ENCODE data around the gene SCAPER. TPM values are rescaled to one million over a fixed set of nuclear protein-coding genes. Genes with fewer than 3 reads are reported as not detected.
A peak's percentile ranks its signal among the peaks of the same experiment; 100 is the strongest.
"Not testable (repeated sequence)": the region's sequence is repeated elsewhere in the genome, so short reads cannot be mapped to it uniquely, and the experiment has no call there.

The SCAPER gene
- total and polyA plus RNA-seq, 8 donors: 4.9 to 136 (median 18.2) TPM

DNA sequence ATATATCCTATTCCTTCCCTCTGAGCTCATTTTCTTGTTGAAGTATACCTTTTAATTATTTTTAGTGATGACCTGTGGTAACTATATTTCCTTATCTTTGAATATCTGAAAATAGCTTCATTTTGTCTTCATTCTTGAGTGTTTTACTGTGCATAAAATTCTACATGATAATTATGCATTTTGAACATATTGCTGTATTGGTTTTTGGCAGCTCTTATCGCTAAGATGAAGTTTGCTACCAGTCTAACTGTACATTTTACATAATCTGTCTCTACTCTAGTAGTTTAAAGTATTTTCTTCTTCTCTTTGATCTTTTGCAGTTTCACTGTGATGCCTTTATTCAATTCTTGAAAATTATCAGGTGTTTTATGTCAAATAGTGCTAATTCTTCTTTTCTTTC, 379.0 kb downstream of the SCAPER start:
- Histone ChIP-seq H3K4me3 (no peak overlapping the region), H3K27ac (no peak overlapping the region), H3K36me3 (no peaks in the 10 kb centered on the region), H3K27me3 (no peaks in the 10 kb centered on the region), H3K9me3 (no peaks in the 10 kb centered on the region), H3K4me1 (no peaks in the 10 kb centered on the region)
- DNase-seq: no peak
- intact Hi-C loops (cut with DNase I; ENCODE audit: low total_unique reads): no loop called here
- WGBS, 5 donors: 88 to 98% (median 96%) methylated on average over 1 of the region's 1 CpG
- TF ChIP-seq EP300 (IDR thresholded peaks at IDR 0.05) (no peak), POLR2AphosphoS5 (IDR thresholded peaks at IDR 0.05) (no peak), POLR2A (IDR thresholded peaks at IDR 0.05) (no peak)
- TF ChIP-seq, protein P1, sequence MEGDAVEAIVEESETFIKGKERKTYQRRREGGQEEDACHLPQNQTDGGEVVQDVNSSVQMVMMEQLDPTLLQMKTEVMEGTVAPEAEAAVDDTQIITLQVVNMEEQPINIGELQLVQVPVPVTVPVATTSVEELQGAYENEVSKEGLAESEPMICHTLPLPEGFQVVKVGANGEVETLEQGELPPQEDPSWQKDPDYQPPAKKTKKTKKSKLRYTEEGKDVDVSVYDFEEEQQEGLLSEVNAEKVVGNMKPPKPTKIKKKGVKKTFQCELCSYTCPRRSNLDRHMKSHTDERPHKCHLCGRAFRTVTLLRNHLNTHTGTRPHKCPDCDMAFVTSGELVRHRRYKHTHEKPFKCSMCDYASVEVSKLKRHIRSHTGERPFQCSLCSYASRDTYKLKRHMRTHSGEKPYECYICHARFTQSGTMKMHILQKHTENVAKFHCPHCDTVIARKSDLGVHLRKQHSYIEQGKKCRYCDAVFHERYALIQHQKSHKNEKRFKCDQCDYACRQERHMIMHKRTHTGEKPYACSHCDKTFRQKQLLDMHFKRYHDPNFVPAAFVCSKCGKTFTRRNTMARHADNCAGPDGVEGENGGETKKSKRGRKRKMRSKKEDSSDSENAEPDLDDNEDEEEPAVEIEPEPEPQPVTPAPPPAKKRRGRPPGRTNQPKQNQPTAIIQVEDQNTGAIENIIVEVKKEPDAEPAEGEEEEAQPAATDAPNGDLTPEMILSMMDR (IDR thresholded peaks at IDR 0.05): no peak

DNA sequence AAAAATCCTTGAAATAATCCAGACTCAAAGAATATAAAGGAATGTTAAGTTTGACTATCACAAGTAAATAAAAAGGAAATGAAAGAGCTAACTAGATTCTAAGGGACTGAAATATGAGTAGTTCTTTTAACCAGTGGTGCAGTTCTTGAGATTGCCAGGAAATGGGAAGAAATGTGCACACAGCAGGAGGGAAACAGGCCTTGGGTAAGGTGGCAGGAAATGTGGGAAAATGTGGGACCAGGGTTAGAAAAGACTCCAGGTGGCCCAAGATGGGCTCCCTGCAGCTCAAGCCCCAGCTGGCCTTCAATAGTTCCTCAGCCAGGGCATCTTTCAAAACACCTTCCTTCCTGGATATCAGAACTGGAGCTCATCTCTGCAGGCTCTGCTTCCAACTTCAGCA, 387.2 kb downstream of the SCAPER start:
- H3K4me1 ChIP-seq: no peaks in the 10 kb centered on the region
- no peak for DNase-seq
- intact Hi-C loops (cut with DNase I; ENCODE audit: low total_unique reads): no loop called here
- H3K36me3 ChIP-seq: no peaks in the 10 kb centered on the region
- TF ChIP-seq POLR2A (IDR thresholded peaks at IDR 0.05): no peak
- TF ChIP-seq EP300 (IDR thresholded peaks at IDR 0.05): no peak
- TF ChIP-seq, protein P1 (IDR thresholded peaks at IDR 0.05): no peak
- no peak for TF ChIP-seq POLR2AphosphoS5 (IDR thresholded peaks at IDR 0.05)
- H3K27ac ChIP-seq: no peak overlapping the region
- no peaks in the 10 kb centered on the region for H3K9me3 ChIP-seq
- H3K4me3 ChIP-seq: no peak overlapping the region
- no peaks in the 10 kb centered on the region for H3K27me3 ChIP-seq

DNA sequence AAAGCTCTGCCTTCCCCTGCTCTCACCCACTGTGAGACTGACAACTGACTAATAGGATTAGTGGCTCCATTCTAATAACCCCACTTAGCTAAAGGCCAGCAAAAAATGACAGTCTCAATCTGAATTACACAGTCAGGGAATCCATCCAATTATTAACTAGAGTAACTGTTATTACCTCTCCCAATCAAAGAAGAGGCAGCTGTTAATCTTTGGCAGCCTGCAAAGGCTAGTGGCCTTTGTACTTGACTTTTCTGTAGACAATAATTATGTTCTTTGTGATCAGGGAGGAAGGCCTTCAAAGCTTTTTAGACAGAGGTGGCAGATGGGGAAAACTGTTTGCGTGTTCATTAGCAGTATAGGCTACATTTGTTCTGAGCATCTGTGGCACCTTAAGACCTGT, 390.9 kb downstream of the SCAPER start:
- Histone ChIP-seq H3K4me3 (no peak overlapping the region), H3K36me3 (no peaks in the 10 kb centered on the region), H3K9me3 (no peaks in the 10 kb centered on the region), H3K27me3 (no peaks in the 10 kb centered on the region), H3K27ac (no peak overlapping the region), H3K4me1 (no peaks in the 10 kb centered on the region)
- peak in 1 of 2 donors; percentile 21 for DNase-seq
- 30 to 63% (median 58%) methylated on average over 1 of the region's 1 CpG for WGBS, 5 donors
- intact Hi-C loops (cut with DNase I; ENCODE audit: low total_unique reads): no loop called here
- TF ChIP-seq, protein P1 (IDR thresholded peaks at IDR 0.05): no peak
- TF ChIP-seq POLR2A (IDR thresholded peaks at IDR 0.05) (no peak), POLR2AphosphoS5 (IDR thresholded peaks at IDR 0.05) (no peak), EP300 (IDR thresholded peaks at IDR 0.05) (no peak)

DNA sequence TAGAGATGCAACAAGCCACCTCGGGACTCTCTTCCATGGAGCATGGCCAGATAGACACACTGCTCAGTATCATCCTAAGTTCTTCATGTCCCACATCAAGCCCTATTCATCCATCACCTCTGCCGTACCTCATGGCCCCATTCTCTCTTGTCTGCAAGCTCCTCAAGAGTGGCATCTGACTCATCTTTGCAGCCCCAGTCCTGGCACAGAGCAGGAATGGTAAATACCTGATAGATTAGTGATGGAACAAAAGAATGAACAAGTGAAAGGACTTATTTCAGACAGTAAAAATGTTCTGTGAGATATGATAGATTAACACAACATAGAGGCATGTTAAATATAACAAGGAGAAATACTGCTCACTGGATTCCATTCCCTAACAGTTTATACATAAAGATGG, 392.2 kb downstream of the SCAPER start:
- Histone ChIP-seq H3K4me3 (no peak overlapping the region), H3K9me3 (no peaks in the 10 kb centered on the region), H3K4me1 (no peaks in the 10 kb centered on the region), H3K36me3 (no peaks in the 10 kb centered on the region), H3K27me3 (no peaks in the 10 kb centered on the region), H3K27ac (no peak overlapping the region)
- WGBS, 5 donors: 77 to 95% (median 93%) methylated on average over 2 of the region's 2 CpGs
- TF ChIP-seq POLR2A (IDR thresholded peaks at IDR 0.05) (no peak), POLR2AphosphoS5 (IDR thresholded peaks at IDR 0.05) (no peak), EP300 (IDR thresholded peaks at IDR 0.05) (no peak)
- TF ChIP-seq, protein P1 (IDR thresholded peaks at IDR 0.05): no peak
- no peak for DNase-seq
- intact Hi-C loops (cut with DNase I; ENCODE audit: low total_unique reads): no loop called here

DNA sequence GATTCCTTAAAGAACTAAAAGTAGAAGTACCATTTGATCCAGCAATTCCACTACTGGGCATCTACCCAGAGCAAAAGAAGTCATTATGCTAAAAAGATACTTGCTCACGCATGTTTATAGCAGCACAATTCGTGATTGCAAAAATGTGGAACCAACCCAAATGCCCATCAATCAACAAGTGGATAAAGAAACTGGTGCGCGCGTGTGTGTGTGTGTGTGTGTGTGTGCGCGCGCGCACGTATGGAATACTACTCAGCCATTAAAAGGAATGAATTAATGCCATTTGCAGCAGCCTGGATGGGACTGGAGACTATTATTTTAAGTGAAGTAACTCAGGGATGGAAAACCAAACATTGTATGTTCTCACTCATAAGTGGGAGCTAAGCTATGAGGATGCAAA, 394.5 kb downstream of the SCAPER start:
- H3K9me3 ChIP-seq; DNase-seq; H3K36me3 ChIP-seq; intact Hi-C loops (cut with DNase I; ENCODE audit: low total_unique reads); H3K27me3 ChIP-seq; H3K4me1 ChIP-seq; H3K4me3 ChIP-seq; H3K27ac ChIP-seq: not testable (repeated sequence)
- 94 to 98% (median 96%) methylated on average over 10 of the region's 10 CpGs for WGBS, 5 donors
